Measurements from ENCODE around the gene JAM2. TPM values are rescaled to one million over a fixed set of nuclear protein-coding genes. Genes with fewer than 3 reads are reported as not detected.

The JAM2 gene
- 0.35 TPM in 1 of 2 replicates, not detected in the other for total RNA-seq

GRCh38 chr21:25638660-25639550 lies at the start of gene JAM2:
Gene JAM2 (plus strand): TSS chr21:25639258. CDS start chr21:25639822, 564 bp downstream.

GRCh38 chr21:25607151-25608043 lies 31.7 kb upstream of the JAM2 start, which contains the start of gene MRPL39:
Gene MRPL39 (minus strand): TSS chr21:25607481. CDS start chr21:25607475, 6 bp downstream.

GRCh38 chr21:25734904-25735645 lies 96.0 kb downstream of the JAM2 start, which contains the start of the genes ATP5PF and GABPA:
Gene ATP5PF (minus strand): TSS chr21:25734904. CDS start chr21:25729794, 5,110 bp downstream.
Gene GABPA (plus strand): TSS chr21:25734972. CDS start chr21:25741599, 6,627 bp downstream.

Other genes starting within 250 kb of the JAM2 start
- 20.8 and 31.0 TPM in 2 replicates for gene MRPL39, start 31.8 kb upstream of the JAM2 start, total RNA-seq
- 68.9 and 81.9 TPM in 2 replicates for gene ATP5PF, start 95.6 kb downstream of the JAM2 start, total RNA-seq
- 15.3 and 15.6 TPM in 2 replicates for gene GABPA, start 95.7 kb downstream of the JAM2 start, total RNA-seq